WTC11 (cell line): ENCODE measurements around the gene IP6K2. TPM values are rescaled to one million over a fixed set of nuclear protein-coding genes. Genes with fewer than 3 reads are reported as not detected.
"Not testable (repeated sequence)": the region's sequence is repeated elsewhere in the genome, so short reads cannot be mapped to it uniquely, and the experiment has no call there.

Experiments
- ATAC-seq: fragments of 200-7000 bp; cut with Tn5 transposase; 2 replicates; pipeline ENCODE4 v1.10.0; 2021; ENCODE audit warnings: mild to moderate bottlenecking, moderate library complexity
- CTCF ChIA-PET: fragments of 300-600 bp; sonication (Branson Sonifier 250); formaldehyde crosslinking; loops from one replicate; lab custom pipeline; 2021; ENCODE audit warnings: antibody characterized with exemption; lab: Charles Lee
- POLR2A ChIA-PET: fragments of 350-600 bp; sonication (Branson Sonifier 250); formaldehyde crosslinking; loops from one replicate; lab custom pipeline; 2021; ENCODE audit warnings: antibody characterized with exemption; lab: Charles Lee
- DNase-seq: peaks from one replicate; pipeline ENCODE4 v3.0.0; 2021; ENCODE audit warnings: low spot score
- H3K27ac Mint-ChIP-seq: 2 replicates; pipeline ENCODE4 v1.8.0; 2021; ENCODE audit warnings: mixed read lengths
- H3K27me3 Mint-ChIP-seq: 2 replicates; pipeline ENCODE4 v1.8.0; 2021; ENCODE audit warnings: low read depth, mild to moderate bottlenecking, moderate library complexity, mixed read lengths
- H3K36me3 Mint-ChIP-seq: 2 replicates; pipeline ENCODE4 v1.8.0; 2021; ENCODE audit warnings: mixed read lengths
- H3K4me1 Mint-ChIP-seq: 2 replicates; pipeline ENCODE4 v1.8.0; 2022; ENCODE audit warnings: mixed read lengths
- H3K4me3 Mint-ChIP-seq: 2 replicates; pipeline ENCODE4 v1.8.0; 2021; ENCODE audit warnings: mild to moderate bottlenecking, moderate library complexity, mixed read lengths
- H3K9me3 Mint-ChIP-seq: 2 replicates; pipeline ENCODE4 v1.8.0; 2021; ENCODE audit warnings: mixed read lengths
- CBFB ChIP-seq: sonication (generic); formaldehyde crosslinking; IDR thresholded peaks from 2 replicates; pipeline ENCODE4 v1.8.1; 2022; ENCODE audit warnings: mild to moderate bottlenecking, low read depth, missing genetic modification reagents
- CREM ChIP-seq: sonication (generic); formaldehyde crosslinking; IDR thresholded peaks from 2 replicates; pipeline ENCODE4 v1.8.1; 2022; ENCODE audit warnings: mild to moderate bottlenecking, missing genetic modification reagents, moderate library complexity
- E2F1 ChIP-seq: sonication (generic); formaldehyde crosslinking; IDR thresholded peaks from 2 replicates; pipeline ENCODE4 v1.8.0; 2022; ENCODE audit warnings: mild to moderate bottlenecking, missing genetic modification reagents
- FOXK1 ChIP-seq: sonication (generic); formaldehyde crosslinking; IDR thresholded peaks from 2 replicates; pipeline ENCODE4 v1.8.0; 2022; ENCODE audit warnings: mild to moderate bottlenecking, moderate library complexity, missing genetic modification reagents
- FOXP4 ChIP-seq: sonication (generic); formaldehyde crosslinking; IDR thresholded peaks from 2 replicates; pipeline ENCODE4 v1.8.0; 2022; ENCODE audit warnings: mild to moderate bottlenecking, missing genetic modification reagents
- MLX ChIP-seq: sonication (generic); formaldehyde crosslinking; IDR thresholded peaks from 2 replicates; pipeline ENCODE4 v1.8.1; 2023; ENCODE audit warnings: mild to moderate bottlenecking, missing genetic modification reagents, moderate library complexity
- NR1H2 ChIP-seq: sonication (generic); formaldehyde crosslinking; IDR thresholded peaks from 2 replicates; pipeline ENCODE4 v1.9.0; 2021; ENCODE audit warnings: mild to moderate bottlenecking, moderate library complexity, missing genetic modification reagents
- PRRX2 ChIP-seq: fragments of 250-450 bp; sonication (Bioruptor Pico); IDR thresholded peaks from 2 replicates; pipeline ENCODE4 v1.8.0; 2021; ENCODE audit warnings: mild to moderate bottlenecking
- ZMAT4 ChIP-seq: fragments of 250-450 bp; sonication (Bioruptor Pico); IDR thresholded peaks from 2 replicates; pipeline ENCODE4 v1.9.0; 2021; ENCODE audit warnings: mild to moderate bottlenecking
- ZNF219 ChIP-seq: sonication (generic); formaldehyde crosslinking; IDR thresholded peaks from 2 replicates; pipeline ENCODE4 v1.8.0; 2023; ENCODE audit warnings: missing genetic modification reagents, mild to moderate bottlenecking, borderline replicate concordance
- ZNF263 ChIP-seq: sonication (generic); formaldehyde crosslinking; IDR thresholded peaks from 2 replicates; pipeline ENCODE4 v1.8.1; 2022; ENCODE audit warnings: low read depth, mild to moderate bottlenecking, moderate library complexity, missing genetic modification reagents
- ZNF317 ChIP-seq: sonication (generic); formaldehyde crosslinking; IDR thresholded peaks from 2 replicates; pipeline ENCODE4 v1.8.1; 2023; ENCODE audit warnings: low read depth, mild to moderate bottlenecking, moderate library complexity, missing genetic modification reagents, borderline replicate concordance
- ZNF423 ChIP-seq: fragments of 250-450 bp; sonication (Bioruptor Pico); IDR thresholded peaks from 2 replicates; pipeline ENCODE4 v2.1.2; 2022; ENCODE audit warnings: mild to moderate bottlenecking, moderate library complexity
- total RNA-seq: library from RNA; stranded (reverse); gene quantifications from 3 replicates; pipeline ENCODE4 v1.2.3, GENCODE V29; 2021

IP6K2 gene
- total RNA-seq, 1 experiment from 2014 or later: 123 TPM

GRCh38 chr3:48727511-48727910, 10.5 kb upstream of the IP6K2 start (continued):
- TF ChIP-seq ZNF317 (no peak), NR1H2 (CRISPR knock-in tag) (no peak), ZNF219 (CRISPR knock-in tag) (no peak)

- H3K4me1 Mint-ChIP-seq, H3K27ac Mint-ChIP-seq, H3K36me3 Mint-ChIP-seq, H3K4me3 Mint-ChIP-seq, ATAC-seq, H3K9me3 Mint-ChIP-seq, DNase-seq, CTCF ChIA-PET: not testable (repeated sequence)
- POLR2A ChIA-PET: interaction anchor here (0.5 to 0.6 kb wide), 2 partner anchors 13 to 56 kb away, joined by 6 to 7 read pairs; no protein-coding TSS in a partner anchor
- H3K27me3 Mint-ChIP-seq: peaks cover 12% of the 10 kb centered on the region
Observed at GRCh38 chr3:48725185-48725855, 8.3 kb upstream of the IP6K2 start.

GRCh38 chr3:48723725-48724124, 6.7 kb upstream of the IP6K2 start:
- Mint-ChIP-seq H3K4me1 (no peaks in the 10 kb centered on the region), H3K27ac (no peak overlapping the region), H3K36me3 (no peaks in the 10 kb centered on the region), H3K4me3 (no peak overlapping the region), H3K27me3 (peaks cover 24% of the 10 kb centered on the region), H3K9me3 (peaks cover 4% of the 10 kb centered on the region)
- DNase-seq (no peak), ATAC-seq (no peak)
- TF ChIP-seq MLX (CRISPR knock-in tag) (no peak), ZMAT4 (CRISPR knock-in tag) (no peak), FOXP4 (no peak), ZNF423 (CRISPR knock-in tag) (no peak), PRRX2 (CRISPR knock-in tag) (no peak), CBFB (no peak), E2F1 (CRISPR knock-in tag) (no peak), ZNF263 (CRISPR knock-in tag) (no peak), FOXK1 (CRISPR knock-in tag) (no peak), CREM (CRISPR knock-in tag) (no peak)
- POLR2A ChIA-PET: no interaction called here
- CTCF ChIA-PET: no interaction called here

- H3K9me3 Mint-ChIP-seq, DNase-seq, H3K36me3 Mint-ChIP-seq, CTCF ChIA-PET, H3K4me3 Mint-ChIP-seq, H3K27ac Mint-ChIP-seq, ATAC-seq, POLR2A ChIA-PET, H3K4me1 Mint-ChIP-seq: not testable (repeated sequence)
- peaks cover 26% of the 10 kb centered on the region for H3K27me3 Mint-ChIP-seq
Observed at GRCh38 chr3:48723293-48723692, 6.3 kb upstream of the IP6K2 start.
